CD4-positive, alpha-beta T cell treated with Interleukin-15 for 4 hours (primary cell): ENCODE data around the gene RIBC1.
"Not testable (repeated sequence)": the region's sequence is repeated elsewhere in the genome, so short reads cannot be mapped to it uniquely, and the experiment has no call there.

Experiments used
- DNase-seq: peaks from one replicate; pipeline ENCODE4 v3.0.0-alpha.2; 2020; ENCODE audit warnings: low spot score

RIBC1 gene

DNA sequence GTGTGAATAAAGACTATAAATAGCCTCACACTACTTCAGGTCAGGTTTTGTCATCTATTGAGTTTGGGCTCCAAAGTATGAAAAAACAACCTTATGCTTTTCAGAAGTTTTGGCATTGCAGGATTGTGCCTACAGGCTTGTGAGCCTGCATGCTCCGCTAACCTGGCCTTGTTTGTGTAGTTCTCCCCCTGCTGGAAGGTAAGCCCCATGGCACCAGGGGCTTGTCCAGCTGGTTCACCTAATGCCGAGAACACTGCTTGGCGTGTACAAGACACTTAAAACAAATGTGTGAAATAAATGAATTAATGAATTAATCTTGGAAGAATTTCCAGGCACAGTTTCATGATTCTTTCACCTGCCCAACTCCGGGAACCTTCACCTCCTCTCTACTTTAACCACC, 13.3 kb downstream of the RIBC1 start:
- DNase-seq: peak; percentile 75

DNA sequence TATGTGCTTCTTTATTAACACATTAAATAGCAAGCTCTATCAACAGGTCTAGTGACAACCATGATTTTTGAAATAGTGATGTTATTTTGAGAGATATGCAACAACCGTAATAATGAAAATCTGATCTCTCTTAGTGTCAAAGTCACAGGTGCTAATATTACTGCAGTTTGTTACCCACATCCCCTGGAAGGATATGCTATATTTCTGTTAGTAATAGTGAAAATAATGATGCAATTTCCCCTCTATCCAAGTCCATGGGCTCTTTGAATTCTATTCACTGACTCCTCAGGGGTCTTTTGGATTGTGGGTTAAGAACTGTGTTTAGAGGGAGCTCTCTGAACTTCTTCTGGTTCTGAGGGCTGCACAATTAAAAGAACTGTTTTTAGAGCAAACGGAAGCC, 14.5 kb downstream of the RIBC1 start:
- no peak for DNase-seq

DNA sequence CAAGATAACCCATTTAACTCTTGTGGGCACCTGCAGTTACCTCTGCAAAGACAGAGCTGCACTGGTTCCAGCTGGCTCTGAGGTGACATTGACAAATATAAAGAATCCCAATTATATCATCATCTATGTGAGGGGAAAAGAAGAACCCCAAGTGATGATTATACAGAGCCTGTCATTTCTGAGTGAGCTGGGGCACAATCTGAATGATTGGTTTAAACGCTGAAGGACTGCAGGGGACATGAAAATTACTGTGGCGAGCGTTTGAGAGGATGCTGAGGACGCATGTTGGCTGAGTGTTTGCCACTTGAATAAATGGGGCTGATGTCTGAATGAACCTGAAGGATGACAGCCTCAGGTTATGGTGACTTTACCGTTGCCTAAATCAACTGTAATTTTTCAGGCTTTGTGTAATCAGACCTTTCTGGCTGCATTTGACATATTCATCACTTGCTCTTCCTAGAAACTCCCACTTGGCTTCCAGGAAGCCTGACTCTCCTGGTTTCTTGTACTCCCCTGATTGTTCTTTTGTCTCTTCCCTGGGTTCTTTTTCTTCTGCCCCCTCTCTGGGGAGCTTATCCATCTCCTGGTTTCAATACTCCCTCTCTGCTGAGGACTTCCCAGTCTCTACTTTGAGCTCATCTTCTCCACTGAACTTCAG, 15.6 kb downstream of the RIBC1 start:
- DNase-seq: no peak

DNA sequence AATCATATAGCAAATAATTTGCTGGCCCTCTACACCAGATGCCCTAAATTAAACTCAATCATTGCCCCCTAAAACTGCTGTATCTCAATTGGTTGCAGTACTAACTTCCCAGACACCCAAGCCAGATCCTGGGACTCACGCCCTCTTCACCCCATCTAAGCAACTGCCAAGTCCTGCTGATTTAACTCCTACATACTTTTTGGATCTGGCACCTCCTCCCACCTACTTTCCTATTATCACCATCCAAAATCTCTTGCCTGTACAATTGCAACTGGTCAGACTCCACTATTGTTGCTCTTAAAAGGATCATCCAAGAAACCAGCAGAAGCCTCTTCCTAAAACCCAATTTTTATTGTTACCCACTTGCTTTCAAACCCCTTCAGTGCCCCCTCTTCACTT, 16.2 kb downstream of the RIBC1 start:
- DNase-seq: no peak

DNA sequence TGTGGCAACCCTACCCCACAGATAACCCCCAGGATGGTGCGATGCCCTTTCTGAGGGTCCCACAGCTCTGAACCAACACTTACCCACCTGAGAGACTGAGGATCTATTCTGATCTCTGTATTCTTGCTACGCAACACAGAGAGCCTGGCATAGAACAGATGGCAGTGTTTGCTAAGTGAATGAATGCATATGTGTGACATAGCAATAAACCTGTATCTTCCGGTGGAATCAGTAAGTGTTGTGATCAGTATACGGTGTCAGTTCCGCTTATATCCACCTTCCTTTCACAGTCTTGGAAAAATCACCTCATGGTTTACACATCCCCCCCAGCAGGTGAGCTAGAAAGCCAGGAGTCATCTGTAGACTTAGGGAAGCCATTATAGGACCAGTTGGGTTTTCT, 17.4 kb downstream of the RIBC1 start:
- no peak for DNase-seq

DNA sequence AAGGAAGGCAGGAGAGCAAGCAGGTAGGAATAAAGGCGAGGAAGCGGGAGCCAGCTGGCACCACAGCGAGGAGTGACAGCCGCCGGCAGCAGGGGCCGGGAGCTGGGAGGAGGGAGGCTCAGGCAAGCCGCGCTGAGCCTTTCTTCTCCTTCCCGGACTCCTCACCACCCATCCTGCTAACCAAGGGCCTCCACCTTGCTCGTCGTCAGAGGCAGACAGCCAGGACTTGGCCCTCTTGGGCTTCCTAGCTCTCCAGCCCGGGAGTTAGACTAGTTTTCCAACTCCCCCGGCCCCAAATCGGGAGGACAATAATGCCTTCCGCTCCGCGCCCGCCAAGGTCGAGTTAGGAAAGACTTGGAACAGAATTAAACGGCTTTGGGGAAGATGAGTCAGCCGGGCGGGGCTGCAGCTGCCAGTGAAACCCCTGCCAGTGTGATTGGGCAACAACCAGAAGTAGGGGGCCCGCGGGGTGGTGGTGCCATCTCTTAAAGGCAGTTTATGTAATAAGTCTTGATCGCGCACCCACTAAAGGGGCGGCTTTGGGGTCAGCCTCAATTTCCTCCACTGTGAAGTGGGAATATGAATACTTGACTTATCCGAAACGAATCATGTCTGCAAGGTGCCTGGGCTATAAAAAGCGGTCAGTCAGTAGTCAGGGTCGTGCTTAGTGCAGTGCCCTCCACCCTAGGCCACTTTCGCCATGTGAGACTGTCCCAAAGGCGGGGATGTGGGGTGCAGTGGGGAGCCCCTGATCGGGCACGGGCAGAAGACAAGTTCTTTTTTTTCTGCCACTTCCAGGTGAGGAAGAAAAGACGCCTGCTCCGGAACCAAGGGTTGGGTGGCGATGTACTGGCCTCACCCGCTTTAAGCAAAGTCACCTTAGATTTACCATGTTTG, 18.2 kb downstream of the RIBC1 start:
- peak; percentile 26 for DNase-seq

DNA sequence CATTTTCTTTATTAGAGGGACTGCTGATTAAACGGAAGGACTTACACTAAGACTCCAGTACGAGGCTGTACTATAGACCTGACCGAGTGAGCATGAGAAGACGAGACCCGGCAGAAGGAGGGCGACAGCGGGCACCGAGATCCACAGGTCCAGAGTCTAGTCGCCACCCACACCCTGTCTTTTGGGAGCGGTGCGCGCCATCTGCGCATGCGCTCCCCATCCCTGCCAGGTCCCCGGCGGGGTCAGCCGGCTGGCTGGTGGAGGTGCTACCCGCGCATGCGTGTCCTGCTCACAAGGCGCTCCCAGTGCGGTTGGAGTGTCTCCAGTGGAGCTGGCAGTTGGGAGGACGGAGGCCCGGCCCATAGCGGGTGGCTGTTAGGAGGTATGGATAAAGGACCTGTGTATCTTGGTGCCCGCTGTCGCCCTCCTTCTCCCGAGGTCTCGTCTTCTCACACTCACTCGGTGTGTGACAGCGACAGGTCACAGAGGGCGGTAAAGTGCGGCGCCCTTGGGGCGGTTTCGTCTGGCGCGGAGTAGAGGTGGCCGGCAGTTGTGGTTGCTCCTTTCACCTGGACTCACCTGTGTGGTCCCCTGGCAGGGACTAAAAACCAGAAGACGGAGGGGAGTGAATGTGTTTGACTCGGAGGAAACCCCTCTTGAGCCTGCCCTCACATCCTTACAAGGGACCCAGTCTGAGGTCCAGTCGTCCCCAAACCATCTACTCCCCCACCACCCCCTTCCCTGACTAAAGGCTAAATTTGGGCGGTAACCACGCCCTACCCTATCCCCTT, 19.1 kb downstream of the RIBC1 start:
- peak; percentile 71 for DNase-seq

DNA sequence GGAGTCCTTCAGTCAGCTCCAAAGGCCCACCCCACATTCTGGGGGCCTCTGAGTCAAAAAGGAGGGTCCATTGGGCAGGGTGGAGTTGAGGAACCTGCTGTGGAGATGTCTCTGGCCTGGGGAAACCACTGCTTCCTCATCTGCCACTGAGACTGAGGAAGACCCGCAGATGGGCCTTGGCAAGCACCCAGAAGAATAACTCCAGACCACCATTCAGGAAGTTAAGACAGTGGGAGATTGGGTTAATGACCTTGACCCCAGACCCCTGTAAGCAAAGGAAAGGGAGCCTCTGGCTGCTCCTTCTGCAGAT, 19.6 kb downstream of the RIBC1 start:
- DNase-seq: no peak

DNA sequence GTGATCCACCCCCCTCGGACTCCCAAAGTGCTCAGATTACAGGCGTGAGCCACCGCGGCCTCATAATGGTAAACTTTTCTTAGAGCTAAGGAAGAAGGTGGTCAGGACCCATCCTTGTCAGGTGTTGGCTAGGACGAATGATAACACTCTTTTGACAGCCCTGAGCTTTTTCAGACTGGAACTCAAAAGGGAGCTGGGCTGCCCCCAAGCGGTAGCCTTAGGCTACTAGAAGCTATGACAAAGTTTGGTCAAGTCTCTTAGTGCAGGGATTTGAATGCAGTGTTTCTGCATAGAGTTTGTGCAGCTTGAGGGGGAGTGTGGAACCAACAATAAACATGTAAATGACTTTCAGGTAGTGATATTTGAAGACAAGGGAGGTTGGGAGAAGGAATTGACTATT, 23.3 kb downstream of the RIBC1 start:
- DNase-seq: peak; percentile 42

DNA sequence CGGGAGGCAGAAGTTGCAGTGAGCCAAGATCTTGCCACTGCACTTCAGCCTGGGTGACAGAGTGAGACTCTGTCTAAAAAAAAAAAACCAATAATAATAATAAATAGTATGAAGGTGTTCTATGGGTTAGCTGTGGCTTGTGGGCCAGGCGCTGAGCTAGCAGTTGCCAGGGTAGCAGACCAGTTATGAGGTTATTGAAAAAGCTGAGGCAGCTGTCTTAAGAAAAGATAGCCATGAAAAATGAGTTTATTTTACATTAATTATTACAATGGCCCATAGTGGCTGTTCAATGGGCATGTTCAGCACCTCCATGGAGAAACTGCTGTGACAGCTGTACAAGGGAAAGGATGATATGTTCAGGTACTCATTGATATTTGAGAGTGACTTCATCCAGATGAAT, 24.8 kb downstream of the RIBC1 start:
- DNase-seq: no peak

DNA sequence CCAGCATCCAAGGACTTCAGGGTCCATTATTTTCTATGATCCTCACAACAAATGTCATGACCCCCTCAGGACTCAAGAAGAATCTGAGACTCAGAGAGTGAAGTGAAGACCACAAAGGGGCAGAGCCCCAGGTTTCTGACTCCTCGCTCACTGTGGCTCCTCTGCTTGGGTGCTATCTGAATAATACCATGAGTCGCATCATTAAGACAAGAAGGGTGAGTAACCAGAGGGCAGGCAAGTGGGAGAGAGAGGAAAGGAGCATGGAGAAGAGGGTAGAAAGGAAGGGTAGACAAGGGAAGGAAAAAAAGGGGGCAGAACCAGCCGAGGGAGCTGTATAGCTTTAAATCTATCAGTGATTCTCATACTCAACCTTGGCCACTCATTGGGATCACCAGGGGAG, 27.0 kb downstream of the RIBC1 start:
- no peak for DNase-seq

DNA sequence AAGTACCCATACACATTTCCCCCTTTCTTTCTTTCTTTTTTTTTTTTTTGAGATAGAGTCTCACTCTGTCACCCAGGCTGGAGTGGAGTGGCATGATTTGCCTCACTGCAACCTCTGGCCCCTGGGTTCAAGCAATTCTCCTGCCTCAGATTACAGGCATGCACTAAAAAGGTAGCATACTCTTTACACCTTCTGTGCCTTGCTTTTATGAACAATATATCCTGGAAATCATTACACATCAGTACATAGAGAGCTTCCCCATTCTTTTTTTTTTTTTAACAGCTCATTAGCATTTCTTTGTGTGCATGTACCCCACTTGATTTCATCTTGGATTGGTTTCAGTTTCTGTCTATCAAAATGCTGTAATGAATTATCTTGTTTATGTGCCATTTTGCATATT, 30.1 kb downstream of the RIBC1 start:
- DNase-seq: no peak

DNA sequence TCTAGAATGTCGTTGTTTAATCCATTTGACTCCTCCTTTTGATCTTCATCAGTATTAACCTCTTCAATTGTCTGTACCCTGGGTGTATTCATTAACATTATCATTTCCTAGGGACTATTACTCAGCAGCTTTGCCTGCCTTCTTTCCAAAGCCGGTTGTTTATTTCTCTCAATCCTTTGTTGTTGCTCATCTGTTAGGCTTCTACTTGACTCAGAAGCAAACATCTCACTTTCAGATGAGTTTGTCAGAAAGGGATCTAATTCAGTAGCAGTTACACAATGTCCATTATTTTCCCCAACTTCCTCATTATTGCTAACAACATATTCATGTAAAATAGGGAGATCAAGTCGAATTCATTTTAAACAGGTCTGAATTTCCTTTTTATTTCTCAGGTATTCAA, 33.6 kb downstream of the RIBC1 start:
- no peak for DNase-seq

DNA sequence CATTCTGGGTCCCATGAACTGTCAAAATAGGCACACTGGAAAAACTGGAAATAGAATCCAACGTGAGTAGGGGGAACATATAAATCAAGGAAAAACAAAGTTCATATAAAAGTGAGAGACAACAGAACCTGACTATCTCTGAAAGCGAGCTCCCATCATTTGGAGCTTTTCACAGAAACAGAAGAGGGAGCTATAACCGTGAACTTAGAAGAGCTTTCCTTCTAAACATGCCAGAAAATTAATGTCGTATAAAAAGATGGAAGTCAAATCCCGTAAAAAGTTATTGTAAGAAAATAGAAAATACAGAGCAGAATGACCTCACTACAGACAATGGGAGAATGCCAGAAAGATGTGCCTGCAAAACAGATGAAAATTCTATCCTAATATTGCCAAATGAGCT, 35.4 kb downstream of the RIBC1 start:
- no peak for DNase-seq

DNA sequence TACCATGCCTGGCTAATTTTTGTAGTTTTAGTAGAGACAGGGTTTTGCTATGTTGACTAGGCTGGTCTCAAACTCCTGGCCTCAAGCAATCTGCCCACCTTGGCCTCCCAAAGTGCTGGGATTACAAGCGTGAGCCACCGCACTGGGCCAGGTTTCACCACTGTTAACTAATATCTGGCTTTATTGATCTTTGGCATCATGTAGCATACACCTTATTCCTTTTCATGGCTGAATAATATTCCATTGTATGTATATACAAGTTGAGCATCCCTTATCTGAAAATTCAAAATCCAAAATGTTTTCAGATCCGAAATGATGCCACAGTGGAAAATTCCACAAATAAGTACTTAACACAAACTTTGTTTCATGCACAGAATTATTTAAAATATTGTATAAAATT, 46.0 kb downstream of the RIBC1 start:
- DNase-seq: not testable (repeated sequence)

DNA sequence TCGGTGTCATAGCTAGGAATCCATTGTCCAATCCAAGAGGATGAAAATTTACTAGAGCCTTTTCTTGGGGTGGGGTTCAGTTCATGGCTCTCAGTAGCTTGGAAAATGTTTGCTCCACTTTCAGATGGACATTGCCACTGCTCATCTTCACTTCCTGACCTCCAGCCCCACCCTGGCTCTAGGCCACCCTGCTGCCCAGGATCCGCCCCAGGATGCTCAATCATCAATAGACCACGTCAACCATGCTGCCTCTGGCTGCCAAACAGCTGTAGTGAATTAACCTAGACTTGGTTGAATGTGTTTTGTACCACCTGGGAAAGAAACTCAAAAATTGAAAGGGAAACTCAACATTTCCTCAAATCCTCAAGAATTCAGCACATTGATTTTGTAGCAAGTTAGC, 48.7 kb downstream of the RIBC1 start:
- DNase-seq: no peak

DNA sequence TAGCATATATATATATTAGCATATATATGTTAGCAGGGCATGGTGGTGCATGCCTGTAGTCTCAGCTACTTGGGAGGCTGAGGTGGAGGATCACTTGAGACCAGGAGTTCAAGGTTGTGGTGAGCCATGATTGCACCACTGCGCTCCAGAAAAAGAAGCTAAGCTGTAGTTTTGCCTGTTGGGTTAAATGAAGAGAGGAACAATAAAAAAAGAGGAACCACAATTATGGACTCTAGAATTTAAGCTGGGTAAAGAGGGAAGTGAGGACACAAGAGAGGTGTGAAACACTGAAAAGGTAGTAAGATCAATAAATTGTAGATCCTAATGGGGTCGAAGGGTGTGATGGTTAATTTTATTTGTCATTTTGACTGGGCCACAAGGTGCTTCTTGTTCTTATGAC, 52.0 kb downstream of the RIBC1 start:
- no peak for DNase-seq

DNA sequence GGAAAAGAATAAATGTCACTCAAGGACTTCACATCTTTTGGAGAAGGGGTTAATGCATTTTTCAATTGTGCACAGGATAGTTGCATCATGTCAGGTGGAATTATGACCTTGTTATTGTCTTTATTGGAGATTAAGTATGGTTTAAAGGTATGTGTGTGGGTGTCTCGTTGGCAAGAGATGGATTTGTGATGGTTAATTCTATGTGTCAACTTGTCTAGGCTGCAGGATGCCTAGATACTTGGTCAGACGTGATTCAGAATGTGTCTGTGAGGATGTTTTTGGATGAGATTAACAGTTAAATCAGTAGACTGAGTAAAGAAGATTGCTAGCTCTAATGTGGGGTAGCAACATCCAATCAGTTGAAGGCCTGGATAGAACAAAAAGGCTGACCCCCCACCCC, 53.7 kb downstream of the RIBC1 start:
- no peak for DNase-seq

DNA sequence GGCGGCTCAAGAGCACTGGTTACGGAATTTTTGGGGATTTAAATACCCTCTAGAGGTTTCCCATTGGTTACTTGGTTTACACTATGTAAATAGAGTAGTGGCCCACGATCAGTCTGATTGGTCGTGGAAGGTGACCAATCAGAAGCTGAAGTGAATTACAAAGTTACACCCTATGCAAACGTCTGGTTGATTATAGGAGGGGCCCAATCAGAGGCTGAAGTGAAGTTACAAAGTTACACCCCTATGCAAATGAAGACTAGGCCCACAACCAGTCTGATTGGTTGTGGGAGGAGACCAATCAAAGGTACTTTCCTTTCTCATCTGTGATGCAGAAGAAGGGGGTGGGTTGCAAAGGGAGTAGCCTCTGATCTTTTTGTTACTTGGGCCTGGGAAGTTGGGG, 56.6 kb downstream of the RIBC1 start:
- DNase-seq: no peak
